ENCODE results near the gene KLK11. TPM values are rescaled to one million over a fixed set of nuclear protein-coding genes. Genes with fewer than 3 reads are reported as not detected.

KLK11 gene
- total RNA-seq, 1 donor from 2014 or later = not detected

DNA sequence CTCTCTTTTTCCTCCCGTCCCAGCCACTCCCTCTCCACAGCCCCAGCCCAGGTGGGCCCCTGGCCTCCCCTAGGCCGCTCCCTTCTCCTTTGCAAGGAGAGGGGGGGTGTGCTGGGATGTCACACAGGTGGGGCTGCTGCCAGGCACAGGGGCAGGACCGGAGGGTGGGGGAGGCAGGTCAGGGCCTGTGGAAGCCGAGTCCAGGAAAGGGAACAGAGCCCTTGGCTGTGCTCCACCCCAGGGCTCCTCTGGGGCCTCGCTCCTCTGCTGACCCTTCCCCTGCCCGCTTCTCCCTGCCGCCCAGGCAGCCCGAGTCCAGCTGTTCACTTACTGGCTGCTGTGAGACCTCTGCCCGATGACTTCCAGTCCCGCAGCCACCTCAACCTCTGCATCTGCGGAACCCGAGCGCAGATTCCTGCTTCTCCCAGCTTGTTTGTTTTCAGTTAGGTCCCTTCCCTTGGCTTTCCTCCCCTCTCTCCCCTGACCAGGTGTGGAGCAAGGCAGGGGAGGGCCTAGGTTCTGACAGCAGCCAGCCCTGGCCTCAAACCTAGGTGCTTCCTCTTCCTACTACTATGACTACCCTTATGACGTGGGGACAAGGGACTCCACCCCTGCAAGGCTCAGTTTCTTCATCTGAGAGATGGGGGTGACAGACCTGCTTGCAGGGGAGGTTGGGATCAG lies 850 bp upstream of the KLK11 start:
- DNase-seq = no peak

- no peak for DNase-seq
These were observed 435 bp downstream of the KLK11 start for GRCh38 chr19:51025809-51026553.

DNA sequence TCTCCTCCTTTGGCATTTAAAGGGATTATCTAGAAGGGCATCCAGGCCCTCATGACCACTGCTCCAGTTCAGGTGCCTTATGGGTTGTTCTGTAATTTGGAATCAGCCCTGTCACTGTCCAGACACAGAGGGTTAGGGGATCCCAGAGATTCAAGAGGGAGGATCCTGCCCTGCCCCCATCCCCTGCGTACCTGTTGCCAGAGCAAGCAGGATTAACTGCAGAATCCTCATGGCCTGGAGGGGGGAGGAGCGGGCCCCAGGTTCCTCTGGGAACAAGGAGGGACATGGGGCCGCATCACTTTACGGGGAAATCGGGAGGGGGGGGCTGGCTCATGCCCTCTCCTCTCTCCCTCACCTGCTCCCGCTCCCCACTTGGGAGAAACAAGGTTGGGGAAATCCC lies 1.0 kb downstream of the KLK11 start:
- DNase-seq = no peak

GRCh38 chr19:51024924-51025323 lies 1.5 kb downstream of the KLK11 start:
- DNase-seq = no peak

GRCh38 chr19:51023946-51024345 lies 2.5 kb downstream of the KLK11 start:
- DNase-seq = no peak

DNA sequence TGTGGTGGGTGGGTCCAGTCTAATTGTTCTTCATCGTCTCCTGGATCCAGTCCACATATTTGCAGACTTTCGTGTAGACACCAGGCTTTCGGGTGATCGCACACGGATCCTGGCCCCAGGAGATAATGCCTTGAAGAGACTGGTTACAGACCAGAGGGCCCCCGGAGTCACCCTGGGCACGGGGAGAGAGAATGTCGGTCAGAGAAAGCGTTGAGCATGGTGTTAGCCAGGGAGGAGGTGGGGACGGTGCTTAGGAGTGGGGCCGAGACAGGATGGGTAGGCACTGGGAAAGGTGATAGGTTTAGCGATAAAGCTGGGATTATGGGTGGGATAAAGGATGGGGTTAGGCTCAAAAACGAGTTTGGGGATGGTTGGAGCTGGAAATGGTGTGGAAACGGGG lies 3.9 kb downstream of the KLK11 start:
- no peak for DNase-seq

- DNase-seq = peak; percentile 68
These were observed 5.3 kb downstream of the KLK11 start for GRCh38 chr19:51020988-51021651.

GRCh38 chr19:51019544-51019925 lies 6.9 kb downstream of the KLK11 start, which contains the start of gene KLK10:
KLK10 (minus strand) TSS chr19:51019709; CDS start chr19:51019130, 579 bp downstream.
- no peak for DNase-seq

DNA sequence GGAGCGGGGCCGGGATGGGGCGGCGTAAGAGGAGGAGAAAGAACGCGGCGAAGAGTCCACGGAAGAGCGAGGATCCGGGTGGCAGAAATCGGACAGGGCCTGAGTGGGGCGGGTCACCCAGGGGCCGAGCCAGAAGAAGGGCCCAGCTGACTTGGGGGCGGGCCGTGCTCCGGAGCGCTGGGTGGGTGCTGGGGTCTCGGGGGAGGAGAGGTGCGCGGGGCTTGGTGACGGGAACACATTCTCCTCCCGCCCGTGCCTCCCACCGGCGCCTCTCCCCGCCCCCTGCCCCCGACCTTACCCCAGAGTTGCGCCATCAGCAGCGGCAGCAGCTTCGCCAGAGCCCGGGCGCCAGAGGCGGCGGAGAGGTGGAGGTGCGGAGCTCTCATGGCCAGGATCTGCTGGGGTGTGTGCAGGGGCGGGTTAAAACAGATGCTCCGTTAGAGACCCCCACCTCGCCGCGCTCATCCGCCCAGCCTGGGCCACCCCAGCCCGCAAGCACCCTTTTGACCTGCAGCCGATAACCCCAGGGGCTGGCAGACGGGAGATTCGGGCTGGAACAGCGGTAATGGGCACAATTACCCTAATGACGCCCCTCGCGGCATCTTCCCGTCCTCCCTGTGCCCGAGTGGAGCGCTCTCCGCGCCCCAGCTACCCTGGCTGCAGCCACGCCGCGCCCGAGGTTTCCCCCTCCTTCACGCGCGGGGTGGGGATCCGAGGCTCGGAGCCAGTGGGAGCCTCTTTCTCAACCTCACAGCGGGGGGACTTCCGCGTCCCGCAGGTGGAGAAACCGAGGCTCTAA lies 7.5 kb downstream of the KLK11 start:
- no peak for DNase-seq

DNA sequence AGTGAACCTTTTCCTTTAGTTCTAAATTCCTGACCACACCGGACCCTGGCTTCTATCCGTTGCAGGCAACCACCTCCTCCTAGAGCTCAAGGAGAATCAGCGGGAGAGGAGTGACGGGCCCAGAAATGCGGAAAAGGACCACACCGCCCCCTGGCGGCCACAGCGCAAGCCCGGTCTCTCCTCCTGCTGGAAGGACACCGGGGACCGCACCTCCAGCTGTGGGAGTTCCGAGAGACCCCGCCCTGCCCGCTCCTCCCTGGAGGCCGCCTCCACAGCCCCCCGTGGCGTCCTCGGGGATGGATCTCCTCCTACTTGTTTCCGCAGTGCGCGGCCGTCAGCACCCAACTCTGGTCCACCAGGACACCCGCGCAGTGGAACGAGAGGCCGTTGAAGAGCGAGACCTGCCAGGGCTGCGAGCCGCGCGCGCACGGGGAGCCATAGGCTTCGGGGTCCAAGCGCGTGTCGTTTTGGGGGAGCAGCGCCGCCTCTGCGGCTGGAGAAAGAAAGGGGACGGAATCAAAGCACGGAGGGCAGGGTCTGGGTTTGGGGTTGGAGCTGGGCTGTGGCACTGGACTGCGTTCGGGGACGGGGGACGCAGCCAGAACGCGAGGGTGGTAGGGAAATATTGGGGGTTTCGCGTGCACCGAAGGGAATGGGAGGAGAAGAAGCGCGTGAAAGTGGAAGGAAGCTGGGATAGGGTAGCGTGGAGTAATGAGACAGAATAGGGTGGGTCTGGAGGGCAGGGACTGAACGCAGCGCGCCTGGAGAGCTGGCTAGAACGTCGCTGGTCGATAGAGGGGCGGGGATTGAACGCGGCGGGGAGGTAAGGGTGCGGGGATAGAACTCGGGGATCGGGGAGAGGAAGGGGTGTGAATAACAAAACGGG lies 9.4 kb downstream of the KLK11 start:
- peak; percentile 73 for DNase-seq

GRCh38 chr19:51015691-51016267 lies 10.6 kb downstream of the KLK11 start:
- DNase-seq = no peak

DNA sequence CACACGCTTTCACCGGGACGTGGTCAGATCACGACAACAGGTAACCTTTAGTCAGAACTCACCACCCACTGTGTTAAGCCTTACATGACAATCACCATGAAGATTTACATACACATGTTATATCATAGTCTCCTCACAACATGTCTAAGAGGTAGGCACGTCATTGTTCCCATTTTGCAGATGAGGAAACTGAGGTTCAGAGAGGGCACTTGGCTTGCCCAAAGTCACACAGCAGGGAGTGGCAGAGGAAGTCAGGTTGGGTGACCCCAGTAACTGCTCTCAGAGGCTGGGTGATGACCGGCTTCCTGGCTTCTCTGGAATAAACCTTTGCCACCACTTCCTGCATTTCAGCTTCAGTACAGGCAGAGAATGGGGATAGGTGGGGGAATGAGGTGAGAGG lies 12.2 kb downstream of the KLK11 start:
- no peak for DNase-seq

- DNase-seq = no peak
These were observed 13.7 kb downstream of the KLK11 start for GRCh38 chr19:51012661-51013190.

- no peak for DNase-seq
These were observed 16.2 kb downstream of the KLK11 start for GRCh38 chr19:51010066-51010795.

- no peak for DNase-seq
These were observed 17.1 kb downstream of the KLK11 start for GRCh38 chr19:51009061-51009891.

DNA sequence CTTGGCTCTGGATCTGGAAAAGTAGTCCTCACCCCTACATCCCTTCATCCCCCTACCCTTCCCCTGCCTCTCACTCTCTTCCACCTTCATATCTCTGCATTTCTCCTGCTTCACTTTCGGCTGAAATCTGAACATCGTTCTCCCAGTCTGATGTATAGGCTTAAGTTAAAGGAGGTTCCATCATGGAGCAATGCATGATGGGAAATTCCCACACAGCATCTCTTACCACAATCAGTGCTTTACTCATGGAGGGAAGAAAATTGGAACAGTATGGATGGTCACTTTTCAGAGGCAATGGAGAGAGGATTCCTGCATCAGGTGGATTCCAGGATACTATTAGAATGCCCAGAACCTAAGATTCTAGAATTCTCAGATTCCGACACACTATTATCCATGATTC lies 18.9 kb downstream of the KLK11 start:
- DNase-seq = no peak

- DNase-seq = no peak
These were observed 20.0 kb downstream of the KLK11 start for GRCh38 chr19:51006406-51006805.

- no peak for DNase-seq
These were observed 21.2 kb downstream of the KLK11 start for GRCh38 chr19:51005248-51005647.

DNA sequence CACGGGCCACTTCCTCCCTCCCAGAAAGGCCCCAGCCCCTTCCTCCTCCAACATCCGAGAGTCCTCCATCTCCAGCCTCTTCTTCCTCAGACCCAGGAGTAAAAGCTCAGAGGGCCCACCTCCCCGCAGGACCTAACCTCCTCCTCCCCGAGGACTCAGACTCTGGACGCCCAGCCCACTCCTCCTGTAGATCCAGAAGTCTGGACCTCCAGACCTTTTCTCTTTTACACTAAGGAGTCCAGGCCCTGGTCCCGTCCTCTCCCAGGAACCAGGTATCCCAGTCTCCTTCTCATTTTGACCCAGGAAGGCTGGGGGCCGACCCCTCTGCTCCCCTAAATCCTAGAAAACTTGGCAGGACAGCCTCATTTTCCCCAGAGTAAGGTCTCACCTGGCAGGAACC lies 23.1 kb downstream of the KLK11 start:
- DNase-seq = no peak
